ENCODE data around the gene GLTP.

DNA sequence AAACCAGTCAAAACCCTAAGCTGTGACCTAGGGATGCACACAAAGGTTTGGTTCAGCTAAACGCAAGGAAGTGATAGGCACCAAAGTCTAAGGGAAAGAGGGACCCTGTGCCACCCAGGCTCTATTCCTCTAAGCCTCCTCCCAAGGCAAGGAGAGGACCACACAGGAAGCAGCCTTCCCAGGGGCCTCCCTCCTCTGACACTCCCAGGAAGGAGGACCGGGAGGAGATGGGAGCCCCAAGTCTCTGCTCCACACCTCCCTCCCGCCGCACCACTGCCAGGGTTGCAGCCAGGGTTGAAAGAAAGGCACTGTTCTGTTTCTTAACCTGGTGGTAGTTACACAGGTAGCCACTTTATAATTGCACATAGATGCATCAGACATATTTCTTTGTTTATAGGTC lies 41.6 kb upstream of the GLTP start:
- no peak for TF ChIP-seq POLR2AphosphoS5 (IDR thresholded peaks at IDR 0.05)
- TF ChIP-seq POLR2A (IDR thresholded peaks at IDR 0.05), result no peak
- TF ChIP-seq, protein P1, sequence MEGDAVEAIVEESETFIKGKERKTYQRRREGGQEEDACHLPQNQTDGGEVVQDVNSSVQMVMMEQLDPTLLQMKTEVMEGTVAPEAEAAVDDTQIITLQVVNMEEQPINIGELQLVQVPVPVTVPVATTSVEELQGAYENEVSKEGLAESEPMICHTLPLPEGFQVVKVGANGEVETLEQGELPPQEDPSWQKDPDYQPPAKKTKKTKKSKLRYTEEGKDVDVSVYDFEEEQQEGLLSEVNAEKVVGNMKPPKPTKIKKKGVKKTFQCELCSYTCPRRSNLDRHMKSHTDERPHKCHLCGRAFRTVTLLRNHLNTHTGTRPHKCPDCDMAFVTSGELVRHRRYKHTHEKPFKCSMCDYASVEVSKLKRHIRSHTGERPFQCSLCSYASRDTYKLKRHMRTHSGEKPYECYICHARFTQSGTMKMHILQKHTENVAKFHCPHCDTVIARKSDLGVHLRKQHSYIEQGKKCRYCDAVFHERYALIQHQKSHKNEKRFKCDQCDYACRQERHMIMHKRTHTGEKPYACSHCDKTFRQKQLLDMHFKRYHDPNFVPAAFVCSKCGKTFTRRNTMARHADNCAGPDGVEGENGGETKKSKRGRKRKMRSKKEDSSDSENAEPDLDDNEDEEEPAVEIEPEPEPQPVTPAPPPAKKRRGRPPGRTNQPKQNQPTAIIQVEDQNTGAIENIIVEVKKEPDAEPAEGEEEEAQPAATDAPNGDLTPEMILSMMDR (IDR thresholded peaks at IDR 0.05), result no peak
